Calu3 (cell line): ENCODE measurements around the gene ALG1. TPM values are rescaled to one million over a fixed set of nuclear protein-coding genes. Genes with fewer than 3 reads are reported as not detected.

Experiments used
- BruUV-seq: library from RNA; stranded (reverse); fragments of 400-500 nt; replicated peaks from 2 replicates; lab custom pipeline; 2021; lab: Mats Ljungman, UMichigan
- CTCF ChIA-PET: fragments of 300-600 bp; sonication (Branson Sonifier 250); formaldehyde crosslinking; loops from one replicate; lab custom pipeline; 2022; ENCODE audit warnings: antibody characterized with exemption; lab: Charles Lee
- DNase-seq: peaks from one replicate; pipeline ENCODE4 v3.0.0; 2022
- H3K27ac Mint-ChIP-seq: one replicate; pipeline ENCODE4 v1.8.0; 2022; ENCODE audit warnings: mixed read lengths; ENCODE audit not compliant: unreplicated experiment
- H3K27me3 Mint-ChIP-seq: one replicate; pipeline ENCODE4 v1.8.0; 2022; ENCODE audit warnings: mixed read lengths; ENCODE audit not compliant: unreplicated experiment
- H3K36me3 Mint-ChIP-seq: one replicate; pipeline ENCODE4 v1.8.0; 2022; ENCODE audit warnings: mild to moderate bottlenecking, moderate library complexity, mixed read lengths; ENCODE audit not compliant: insufficient read depth, unreplicated experiment
- H3K4me1 Mint-ChIP-seq: one replicate; pipeline ENCODE4 v1.8.0; 2022; ENCODE audit warnings: mild to moderate bottlenecking, low read depth, mixed read lengths; ENCODE audit not compliant: unreplicated experiment
- H3K4me3 Mint-ChIP-seq: one replicate; pipeline ENCODE4 v1.8.0; 2022; ENCODE audit warnings: mild to moderate bottlenecking, low read depth, moderate library complexity, mixed read lengths; ENCODE audit not compliant: unreplicated experiment
- H3K9me3 Mint-ChIP-seq: one replicate; pipeline ENCODE4 v1.8.0; 2022; ENCODE audit warnings: low read depth, mixed read lengths; ENCODE audit not compliant: unreplicated experiment
- CTCF ChIP-seq: fragments of 200-600 bp; IDR thresholded peaks from one replicate; pipeline ENCODE4 v1.8.0; 2022; ENCODE audit warnings: antibody characterized with exemption; ENCODE audit not compliant: unreplicated experiment
- intact Hi-C: fragments of 100-400 bp; cut with micrococcal nuclease; formaldehyde crosslinking; loops from one replicate; pipeline ENCODE4 v1.10.0; 2022; ENCODE audit not compliant: unreplicated experiment
- total RNA-seq: library from RNA; stranded (reverse); gene quantifications from 2 replicates; pipeline ENCODE4 v1.2.3, GENCODE V29; 2022

Gene ALG1
- total RNA-seq, 1 experiment from 2014 or later: 38.3 TPM

GRCh38 chr16:5058476-5058875 lies 13.2 kb upstream of the ALG1 start:
- no peak for DNase-seq
- TF ChIP-seq CTCF: no peak
- Mint-ChIP-seq H3K36me3 (no peaks in the 10 kb centered on the region), H3K9me3 (no peaks in the 10 kb centered on the region), H3K4me3 (no peak overlapping the region), H3K27me3 (peaks cover 71% of the 10 kb centered on the region), H3K4me1 (peaks cover 9% of the 10 kb centered on the region), H3K27ac (no peak overlapping the region)
- intact Hi-C loops: no loop called here
- CTCF ChIA-PET: no interaction called here
- no TSS peak for BruUV-seq

DNA sequence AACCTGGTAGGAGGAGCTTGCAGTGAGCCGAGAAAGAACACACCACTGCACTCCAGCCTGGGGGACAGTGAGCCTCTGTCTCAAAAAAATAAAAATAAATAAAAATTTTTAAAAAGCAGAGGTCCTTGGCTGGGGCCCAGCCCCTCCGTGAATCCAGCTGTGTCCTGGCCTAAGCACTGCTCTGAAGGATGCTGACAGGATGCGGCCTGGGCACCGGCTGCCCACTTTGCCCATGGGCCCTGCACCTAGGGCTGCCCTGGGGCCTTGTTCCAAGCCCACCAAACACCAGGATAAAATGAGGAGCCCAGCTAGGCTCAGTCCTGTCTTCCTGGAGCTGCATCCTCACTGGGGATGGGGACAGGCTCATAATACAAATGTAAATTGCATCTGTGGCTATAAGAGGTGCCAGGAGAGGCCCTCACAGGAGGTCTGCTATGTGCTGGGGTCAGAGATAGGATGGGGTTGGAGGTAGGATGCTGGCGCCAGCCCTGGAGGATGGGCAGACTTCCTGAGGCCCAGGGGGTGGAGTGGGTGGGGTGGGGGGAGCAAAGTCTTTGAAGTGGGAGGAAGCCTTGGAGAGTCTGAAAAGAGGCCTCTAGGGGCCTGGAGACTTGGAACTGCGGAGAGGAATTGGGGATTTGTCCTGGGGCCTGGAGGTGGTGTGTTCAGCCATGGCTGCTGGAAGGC lies 12.1 kb upstream of the ALG1 start:
- CTCF ChIA-PET: interaction anchor here (0.6 kb wide), 1 partner anchor 56 kb away, joined by 4 read pairs; no protein-coding TSS in a partner anchor
- H3K27ac Mint-ChIP-seq: no peak overlapping the region
- BruUV-seq: no TSS peak

GRCh38 chr16:5060073-5060641 lies 11.5 kb upstream of the ALG1 start:
- intact Hi-C loops: no loop called here

More for the DNA sequence above, 12.1 kb upstream of the ALG1 start:
- Mint-ChIP-seq H3K36me3 (no peaks in the 10 kb centered on the region), H3K4me1 (peaks cover 9% of the 10 kb centered on the region), H3K9me3 (no peaks in the 10 kb centered on the region), H3K4me3 (no peak overlapping the region), H3K27me3 (peaks cover 73% of the 10 kb centered on the region)
- intact Hi-C loops: no loop called here
- DNase-seq: no peak
- TF ChIP-seq CTCF: no peak

GRCh38 chr16:5062051-5062450 lies 9.6 kb upstream of the ALG1 start:
- H3K9me3 Mint-ChIP-seq: no peaks in the 10 kb centered on the region
- H3K36me3 Mint-ChIP-seq: no peaks in the 10 kb centered on the region
- peaks cover 9% of the 10 kb centered on the region for H3K4me1 Mint-ChIP-seq
- BruUV-seq: no TSS peak
- no peak for TF ChIP-seq CTCF
- DNase-seq: no peak
- no peak overlapping the region for H3K27ac Mint-ChIP-seq
- intact Hi-C loops: no loop called here
- CTCF ChIA-PET: no interaction called here
- peaks cover 75% of the 10 kb centered on the region for H3K27me3 Mint-ChIP-seq
- H3K4me3 Mint-ChIP-seq: no peak overlapping the region

More at GRCh38 chr16:5060073-5060641, 11.5 kb upstream of the ALG1 start:
- no peak for TF ChIP-seq CTCF
- no TSS peak for BruUV-seq
- no peaks in the 10 kb centered on the region for H3K36me3 Mint-ChIP-seq
- H3K27me3 Mint-ChIP-seq: peaks cover 73% of the 10 kb centered on the region
- H3K27ac Mint-ChIP-seq: no peak overlapping the region
- DNase-seq: no peak
- no peaks in the 10 kb centered on the region for H3K9me3 Mint-ChIP-seq
- no peak overlapping the region for H3K4me3 Mint-ChIP-seq
- CTCF ChIA-PET: interaction anchor here (0.6 kb wide), 1 partner anchor 645 kb away, joined by 3 read pairs; no protein-coding TSS in a partner anchor
- peaks cover 9% of the 10 kb centered on the region for H3K4me1 Mint-ChIP-seq
